OCI-LY1 (cell line): Measurements from ENCODE around the gene DOCK4.

Source experiments
- H2AFZ ChIP-seq: fragments of 200-600 bp; sonication (generic), shearing (Covaris generic); 2 replicates; pipeline ENCODE4 v1.6.0; 2014; ENCODE audit warnings: antibody characterized with exemption, mild to moderate bottlenecking, low read length
- H3F3A ChIP-seq: fragments of 200-600 bp; sonication (generic), shearing (Covaris generic); 2 replicates; pipeline ENCODE4 v1.6.0; 2014; ENCODE audit warnings: mild to moderate bottlenecking, antibody characterized with exemption, low read length, moderate library complexity; ENCODE audit not compliant: insufficient read depth
- H3K27ac ChIP-seq: fragments of 200-600 bp; sonication (generic); 2 replicates; pipeline ENCODE4 v1.5.1; 2014; ENCODE audit warnings: low read length, mixed run types, mild to moderate bottlenecking, low read depth; ENCODE audit not compliant: poor library complexity, severe bottlenecking
- H3K27me3 ChIP-seq: fragments of 200-600 bp; sonication (generic); 2 replicates; pipeline ENCODE4 v1.6.0; 2014; ENCODE audit warnings: antibody characterized with exemption, mild to moderate bottlenecking, low read length, moderate library complexity; ENCODE audit not compliant: insufficient read depth
- H3K36me3 ChIP-seq: fragments of 200-600 bp; sonication (generic); 2 replicates; pipeline ENCODE4 v1.6.1; 2014; ENCODE audit warnings: mild to moderate bottlenecking, antibody characterized with exemption, low read length, moderate library complexity, mixed read lengths; ENCODE audit not compliant: insufficient read depth
- H3K4me1 ChIP-seq: fragments of 200-600 bp; sonication (generic); 2 replicates; pipeline ENCODE4 v1.5.1; 2014; ENCODE audit warnings: mild to moderate bottlenecking, low read length, moderate library complexity; ENCODE audit not compliant: insufficient read depth, severe bottlenecking
- H3K4me2 ChIP-seq: fragments of 200-600 bp; sonication (generic), shearing (Covaris generic); 2 replicates; pipeline ENCODE4 v1.6.1; 2014; ENCODE audit warnings: low read length
- H3K4me3 ChIP-seq: fragments of 200-600 bp; sonication (generic); 2 replicates; pipeline ENCODE4 v1.5.1; 2014; ENCODE audit warnings: low read length, low read depth, mild to moderate bottlenecking, mixed read lengths; ENCODE audit not compliant: poor library complexity, severe bottlenecking
- H3K79me2 ChIP-seq: fragments of 200-600 bp; shearing (Covaris generic); 2 replicates; pipeline ENCODE4 v1.6.1; 2016; ENCODE audit warnings: mixed run types, low read length, mixed read lengths; ENCODE audit not compliant: insufficient read depth
- H3K9ac ChIP-seq: fragments of 200-600 bp; sonication (generic), shearing (Covaris generic); 2 replicates; pipeline ENCODE4 v1.6.1; 2014; ENCODE audit warnings: mild to moderate bottlenecking, low read length, mixed read lengths
- H3K9me2 ChIP-seq: fragments of 200-600 bp; sonication (generic), shearing (Covaris generic); 2 replicates; pipeline ENCODE4 v1.6.1; 2014; ENCODE audit warnings: low read depth, mild to moderate bottlenecking, low read length, mixed read lengths
- H3K9me3 ChIP-seq: fragments of 200-600 bp; shearing (Covaris generic); 2 replicates; pipeline ENCODE4 v1.6.1; 2014; ENCODE audit warnings: low read length, mixed read lengths
- H4K20me1 ChIP-seq: fragments of 200-600 bp; sonication (generic), shearing (Covaris generic); 2 replicates; pipeline ENCODE4 v1.6.0; 2016; ENCODE audit warnings: mild to moderate bottlenecking, low read length; ENCODE audit not compliant: insufficient read depth
- CTCF ChIP-seq: fragments of 200-600 bp; sonication (generic), shearing (Covaris generic); IDR thresholded peaks from 2 replicates; pipeline ENCODE4 v1.5.1; 2017; ENCODE audit warnings: mild to moderate bottlenecking, antibody characterized with exemption, low read length, moderate library complexity, mixed read lengths
- EZH2 ChIP-seq: fragments of 200-600 bp; sonication (generic), shearing (Covaris generic); IDR thresholded peaks from 2 replicates; pipeline ENCODE4 v1.8.0; 2017; ENCODE audit warnings: borderline replicate concordance, mixed run types, mild to moderate bottlenecking, antibody characterized with exemption, low read length, moderate library complexity, mixed read lengths

Gene DOCK4

GRCh38 chr7:111736552-111736874 lies 469.7 kb downstream of the DOCK4 start:
- no peaks in the 10 kb centered on the region for H3F3A ChIP-seq
- H3K79me2 ChIP-seq = no peaks in the 10 kb centered on the region
- no peaks in the 10 kb centered on the region for H3K9me2 ChIP-seq
- no peak overlapping the region for H3K4me2 ChIP-seq
- no peaks in the 10 kb centered on the region for H3K4me1 ChIP-seq
- H4K20me1 ChIP-seq = no peaks in the 10 kb centered on the region
- no peaks in the 10 kb centered on the region for H3K27me3 ChIP-seq
- no peak overlapping the region for H3K27ac ChIP-seq
- no peaks in the 10 kb centered on the region for H3K9me3 ChIP-seq
- H3K4me3 ChIP-seq = no peak overlapping the region
- no peak overlapping the region for H3K9ac ChIP-seq
- no peaks in the 10 kb centered on the region for H3K36me3 ChIP-seq
- no peak overlapping the region for H2AFZ ChIP-seq
- TF ChIP-seq EZH2 (no peak), CTCF (no peak)

DNA sequence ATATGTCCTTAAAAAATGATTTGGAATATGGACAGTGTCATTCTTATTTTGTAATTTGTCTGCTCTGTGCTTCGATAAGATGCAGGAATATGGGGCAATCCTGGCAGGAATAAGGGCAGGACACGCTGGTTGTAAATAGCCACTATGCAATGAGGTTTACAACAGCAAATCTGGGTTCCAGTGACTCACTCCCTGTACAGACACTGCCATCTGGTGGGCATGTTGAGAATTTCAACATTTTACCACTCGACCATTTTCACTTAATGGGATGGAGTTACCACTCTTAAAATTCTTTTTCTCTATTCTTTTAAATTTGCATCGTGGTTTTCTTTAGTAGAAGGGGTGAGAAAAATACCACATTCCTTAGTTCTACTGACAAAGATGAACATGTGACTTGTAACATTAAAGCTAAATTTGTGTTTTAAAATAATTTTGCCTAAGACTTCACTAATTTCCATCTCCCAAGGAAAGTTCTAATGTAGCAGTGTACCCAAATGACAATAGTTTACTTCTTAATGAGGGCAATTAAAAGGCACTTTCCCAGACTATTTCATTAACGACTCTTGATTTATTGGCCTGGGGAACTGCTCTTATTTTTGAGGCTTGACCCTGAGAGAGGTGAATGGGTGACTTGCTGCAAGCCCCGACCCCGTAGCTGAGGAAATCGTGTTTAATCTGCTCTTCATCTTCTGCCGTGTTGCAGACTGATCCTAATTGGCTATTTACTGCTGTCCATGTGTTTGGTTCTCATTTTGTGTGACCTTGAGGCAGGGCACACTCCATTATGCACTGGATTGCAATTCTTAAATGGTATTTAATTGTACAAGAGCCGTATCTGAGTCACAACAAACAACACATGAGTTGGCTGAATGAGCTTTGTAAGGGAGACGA lies 470.3 kb downstream of the DOCK4 start:
- H3K4me3 ChIP-seq = no peak overlapping the region
- no peak overlapping the region for H2AFZ ChIP-seq
- H3K79me2 ChIP-seq = no peaks in the 10 kb centered on the region
- no peak overlapping the region for H3K4me2 ChIP-seq
- H3K9me3 ChIP-seq = no peaks in the 10 kb centered on the region
- H3K4me1 ChIP-seq = no peaks in the 10 kb centered on the region
- no peaks in the 10 kb centered on the region for H4K20me1 ChIP-seq
- no peaks in the 10 kb centered on the region for H3K27me3 ChIP-seq
- H3F3A ChIP-seq = no peaks in the 10 kb centered on the region
- H3K9me2 ChIP-seq = no peaks in the 10 kb centered on the region
- no peak overlapping the region for H3K9ac ChIP-seq
- no peak overlapping the region for H3K27ac ChIP-seq
- TF ChIP-seq CTCF (peak; percentile 90), EZH2 (no peak)
- no peaks in the 10 kb centered on the region for H3K36me3 ChIP-seq

DNA sequence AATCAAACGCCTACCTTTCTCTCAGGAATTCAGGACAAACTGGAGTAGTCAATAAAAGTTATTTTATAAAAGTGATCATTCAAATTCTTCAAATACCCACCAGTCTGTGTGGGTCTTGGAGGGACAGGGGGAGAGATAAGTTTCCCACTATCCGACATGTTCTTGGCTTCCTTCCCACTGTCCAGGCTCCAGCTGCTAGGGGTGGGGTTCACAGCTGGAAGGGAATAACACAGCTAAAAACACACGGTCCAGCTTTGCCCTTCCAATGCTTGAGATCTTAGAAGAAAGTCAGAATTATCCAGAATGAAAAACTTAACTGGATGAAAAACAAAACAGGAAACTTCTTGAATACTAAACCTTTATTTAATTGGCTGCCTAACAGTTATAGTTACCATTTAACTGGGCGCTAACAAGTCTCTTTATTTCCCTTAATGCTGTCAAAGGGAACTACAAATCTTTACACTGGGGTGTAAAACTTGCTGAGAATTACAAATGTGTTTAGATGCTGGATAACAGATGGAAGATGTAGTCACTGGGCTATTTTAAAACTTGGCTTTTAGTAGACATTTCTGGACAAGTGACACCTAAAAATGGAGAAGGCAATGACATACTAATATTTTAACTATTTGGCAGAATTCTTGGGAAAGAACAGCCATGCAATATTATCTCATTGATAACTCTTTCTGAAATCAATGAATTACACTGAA lies 471.1 kb downstream of the DOCK4 start:
- Histone ChIP-seq H3K9ac (no peak overlapping the region), H3F3A (no peaks in the 10 kb centered on the region), H3K9me3 (no peaks in the 10 kb centered on the region), H4K20me1 (no peaks in the 10 kb centered on the region), H2AFZ (no peak overlapping the region), H3K79me2 (no peaks in the 10 kb centered on the region), H3K4me3 (no peak overlapping the region), H3K9me2 (no peaks in the 10 kb centered on the region), H3K27me3 (no peaks in the 10 kb centered on the region), H3K27ac (no peak overlapping the region), H3K4me1 (peaks cover 4% of the 10 kb centered on the region), H3K4me2 (no peak overlapping the region), H3K36me3 (no peaks in the 10 kb centered on the region)
- TF ChIP-seq EZH2 = no peak
- no peak for TF ChIP-seq CTCF
